ENCODE measurements around the gene DNAJC7. TPM values are rescaled to one million over a fixed set of nuclear protein-coding genes. Genes with fewer than 3 reads are reported as not detected.

Gene DNAJC7
- total and polyA plus RNA-seq, 9 of the 15 experiments (the other 6 are each of a cell fraction or from before 2014, with no cell fraction given) = 85.8 to 262 (median 157) TPM

DNA sequence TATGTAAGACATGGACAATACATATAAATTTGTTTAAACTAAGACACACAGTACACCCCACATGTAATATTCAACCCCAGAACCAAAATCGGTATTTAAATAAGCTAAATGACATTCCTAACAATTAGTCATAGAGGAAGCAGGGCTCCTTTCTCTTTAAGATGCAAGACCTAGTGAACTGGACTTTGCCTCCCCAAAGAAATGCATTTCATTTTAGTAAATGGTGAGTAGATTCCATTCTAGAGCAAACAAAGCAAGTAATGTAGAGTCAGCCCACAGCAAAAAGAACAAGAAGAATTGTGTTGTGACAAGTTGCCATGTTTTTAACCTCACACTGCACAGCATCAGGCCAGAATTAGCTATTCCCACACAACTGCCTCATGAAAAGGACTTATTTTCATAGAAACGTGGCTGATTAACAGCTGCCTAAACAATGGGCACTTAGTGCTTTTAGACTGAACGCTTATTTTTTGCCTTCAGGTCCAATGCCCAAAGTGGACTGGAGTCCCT lies 14.4 kb downstream of the DNAJC7 start:
- Histone ChIP-seq H2AFZ (ENCODE audit: low read depth, low read length) (no peak overlapping the region), H4K20me1 (replicated peaks; ENCODE audit: control insufficient read depth, insufficient read depth, low read length) (peaks cover 19% of the 10 kb centered on the region; the same call in 1 of the 2 replicates), H3K79me2 (ENCODE audit: control insufficient read depth, insufficient read depth, low read length) (peaks cover 70% of the 10 kb centered on the region), H3K36me3 (ENCODE audit: control insufficient read depth, insufficient read depth, low read length) (peaks cover 68% of the 10 kb centered on the region), H3K9me3 (replicated peaks; ENCODE audit: control insufficient read depth, insufficient read depth, low read depth, low read length) (no peaks in the 10 kb centered on the region), H3K4me2 (ENCODE audit: insufficient read depth, low read length) (no peak overlapping the region), H3K4me1 (replicated peaks in 1 of 2; ENCODE audit: control insufficient read depth in 2 of 2, insufficient read depth in 2 of 2, low read length in 2 of 2) (no peaks in the 10 kb centered on the region; a peak in 1 of 5 replicates), H3K9ac (ENCODE audit: insufficient read depth in 1 of 2, low read depth in 2 of 2, low read length in 2 of 2) (no peak overlapping the region), H3K9me1 (ENCODE audit: control insufficient read depth, insufficient read depth, low read length) (no peaks in the 10 kb centered on the region), H3K27ac (ENCODE audit: extremely low read depth, low read depth, low read length) (no peak overlapping the region), H3K4me3 (no peak overlapping the region), H3K27me3 (ENCODE audit: control insufficient read depth in 2 of 2, insufficient read depth in 2 of 2, low read length in 2 of 2) (no peaks in the 10 kb centered on the region)
- ChIA-PET POLR2A (interaction anchor here (0.7 to 4.3 kb wide), 5 partner anchors 14 to 113 kb away, joined by 3 to 37 read pairs (median 3); partner anchors contain the start of genes CNP and DNAJC7), CTCF (ENCODE audit: low intra/inter-chr PET ratio) (no interaction called here)
- intact Hi-C loops (cut with micrococcal nuclease) = no loop called here
- no peak for TF ChIP-seq HCFC1 (IDR thresholded peaks at IDR 0.05; ENCODE audit: low read depth, low read length)
- TF ChIP-seq KHSRP (IDR thresholded peaks at IDR 0.05) = no peak
- no peak for TF ChIP-seq ILK (tag; IDR thresholded peaks at IDR 0.05; ENCODE audit: borderline replicate concordance, low read depth)
- no peak for TF ChIP-seq GABPA (tag; conservative IDR thresholded peaks at IDR 0.05; ENCODE audit: low read depth)
- no peak for TF ChIP-seq NFIC (IDR thresholded peaks at IDR 0.05)
- FAIRE-seq (no peak), ATAC-seq (no peak), DNase-seq (ENCODE audit: extremely low read depth in 1 of 4, low spot score in 3 of 4) (no peak)
- WGBS (ENCODE audit: insufficient coverage, low coverage, missing lambda C conversion rate) = 68% methylated on average over 3 of the region's 3 CpGs
- in situ Hi-C loops (cut with MboI) = no loop called here
- BruUV-seq (replicated peaks) = no TSS peak

DNA sequence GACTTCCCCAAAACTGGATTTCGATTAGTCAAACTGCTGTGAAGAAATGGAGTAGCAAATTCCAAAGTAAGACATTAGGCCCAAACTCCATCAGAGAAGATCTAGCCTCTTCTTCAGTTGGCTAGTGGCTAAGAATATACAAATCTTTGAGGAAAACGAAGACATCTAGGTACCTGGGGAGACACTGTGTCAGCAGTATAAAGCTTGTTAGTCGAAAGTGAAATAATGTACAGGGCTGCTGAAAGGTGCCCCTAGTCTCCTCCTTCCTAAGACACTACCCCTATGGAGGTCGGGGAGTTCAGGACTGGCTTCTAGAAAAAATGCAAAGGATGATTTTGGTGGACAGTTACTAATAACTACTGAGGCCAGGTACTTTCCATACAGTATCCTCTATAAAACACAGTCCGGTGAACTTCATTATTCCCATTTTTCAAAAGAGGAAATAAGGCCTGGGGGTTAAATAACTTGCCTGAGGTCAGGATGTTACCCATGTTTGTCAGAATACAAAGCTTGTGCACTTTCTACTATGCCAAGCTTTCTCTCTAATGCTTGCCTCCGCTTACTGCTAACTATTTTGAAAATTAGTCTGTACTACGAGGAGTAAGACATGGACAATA lies 15.0 kb downstream of the DNAJC7 start:
- Histone ChIP-seq H3K79me2 (ENCODE audit: control insufficient read depth, insufficient read depth, low read length) (peaks cover 64% of the 10 kb centered on the region), H3K4me1 (replicated peaks in 1 of 2; ENCODE audit: control insufficient read depth in 2 of 2, insufficient read depth in 2 of 2, low read length in 2 of 2) (no peaks in the 10 kb centered on the region; a peak in 1 of 5 replicates), H3K27me3 (ENCODE audit: control insufficient read depth in 2 of 2, insufficient read depth in 2 of 2, low read length in 2 of 2) (no peaks in the 10 kb centered on the region), H3K9me1 (ENCODE audit: control insufficient read depth, insufficient read depth, low read length) (no peaks in the 10 kb centered on the region), H3K36me3 (ENCODE audit: control insufficient read depth, insufficient read depth, low read length) (peaks cover 71% of the 10 kb centered on the region), H3K9me3 (replicated peaks; ENCODE audit: control insufficient read depth, insufficient read depth, low read depth, low read length) (no peaks in the 10 kb centered on the region), H3K4me2 (ENCODE audit: insufficient read depth, low read length) (no peak overlapping the region), H3K9ac (ENCODE audit: insufficient read depth in 1 of 2, low read depth in 2 of 2, low read length in 2 of 2) (no peak overlapping the region), H4K20me1 (replicated peaks; ENCODE audit: control insufficient read depth, insufficient read depth, low read length) (peaks cover 19% of the 10 kb centered on the region; the same call in 1 of the 2 replicates), H3K4me3 (no peak overlapping the region), H3K27ac (ENCODE audit: extremely low read depth, low read depth, low read length) (no peak overlapping the region), H2AFZ (ENCODE audit: low read depth, low read length) (no peak overlapping the region)
- no peak for TF ChIP-seq ZNF551 (CRISPR knock-in tag; IDR thresholded peaks at IDR 0.05)
- TF ChIP-seq L3MBTL2 (IDR thresholded peaks at IDR 0.05) = no peak
- TF ChIP-seq FOS (IDR thresholded peaks at IDR 0.05; ENCODE audit: extremely low read depth, insufficient read length) = no peak
- TF ChIP-seq ZNF436 (CRISPR knock-in tag; IDR thresholded peaks at IDR 0.05) = no peak
- ChIA-PET POLR2A (interaction anchor here (0.6 to 4.3 kb wide), 4 partner anchors 14 to 260 kb away, joined by 3 to 37 read pairs (median 4); partner anchors contain the start of genes CNP and DNAJC7), CTCF (ENCODE audit: low intra/inter-chr PET ratio) (no interaction called here)
- intact Hi-C loops (cut with micrococcal nuclease) = no loop called here
- FAIRE-seq (no peak), DNase-seq (ENCODE audit: extremely low read depth in 1 of 4, low spot score in 3 of 4) (no peak), ATAC-seq (no peak)
- in situ Hi-C loops (cut with MboI) = no loop called here
- BruUV-seq (replicated peaks) = no TSS peak
- 90% methylated on average over 7 of the region's 7 CpGs for WGBS (ENCODE audit: insufficient coverage, low coverage, missing lambda C conversion rate)
